Kidney tubule cell (primary cell): Measurements from ENCODE around the gene POU2AF1.
"Not testable (repeated sequence)": the region's sequence is repeated elsewhere in the genome, so short reads cannot be mapped to it uniquely, and the experiment has no call there.

Source experiments
- DNase-seq: peaks from one replicate; pipeline ENCODE4 v3.0.0-alpha.2; 2018; ENCODE audit warnings: low spot score

Gene POU2AF1

DNA sequence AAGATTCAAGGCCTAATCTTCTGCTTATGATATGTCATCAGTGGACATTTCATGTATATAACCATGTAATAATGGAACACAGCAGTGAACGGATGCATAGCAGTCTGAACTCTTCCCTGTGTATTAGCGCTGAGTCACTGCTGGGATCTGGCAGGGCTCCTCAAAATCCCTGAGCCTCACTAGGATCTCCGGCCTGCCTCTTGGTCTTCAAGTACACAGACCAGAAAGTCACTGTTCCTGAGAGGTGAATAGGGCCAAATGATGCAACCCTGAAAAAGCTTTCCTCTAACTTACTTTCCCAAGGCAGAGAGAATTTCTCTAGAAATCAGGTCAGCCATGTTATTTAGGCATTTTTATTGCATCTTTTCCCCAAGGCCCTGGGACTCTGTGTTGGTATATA is 35.0 kb downstream of the POU2AF1 start:
- DNase-seq: no peak

DNA sequence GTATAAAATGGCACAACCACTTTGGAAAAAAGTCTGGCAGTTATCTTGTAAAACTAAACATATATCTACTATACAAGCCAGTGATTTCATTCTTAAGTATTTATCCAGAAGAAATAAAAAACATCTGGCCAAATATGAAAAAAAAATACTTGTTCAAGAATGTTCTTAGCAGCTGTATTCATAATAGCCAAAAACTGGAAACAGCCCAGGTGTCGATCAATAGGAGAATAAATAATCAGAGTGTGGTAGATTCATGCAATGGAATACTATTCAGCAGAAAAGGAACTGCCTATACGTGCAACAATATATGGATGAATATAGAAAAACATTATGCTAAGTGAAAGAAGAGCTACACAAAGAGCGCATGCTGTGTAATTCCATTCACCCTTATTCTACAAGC is 36.7 kb downstream of the POU2AF1 start:
- no peak for DNase-seq

DNA sequence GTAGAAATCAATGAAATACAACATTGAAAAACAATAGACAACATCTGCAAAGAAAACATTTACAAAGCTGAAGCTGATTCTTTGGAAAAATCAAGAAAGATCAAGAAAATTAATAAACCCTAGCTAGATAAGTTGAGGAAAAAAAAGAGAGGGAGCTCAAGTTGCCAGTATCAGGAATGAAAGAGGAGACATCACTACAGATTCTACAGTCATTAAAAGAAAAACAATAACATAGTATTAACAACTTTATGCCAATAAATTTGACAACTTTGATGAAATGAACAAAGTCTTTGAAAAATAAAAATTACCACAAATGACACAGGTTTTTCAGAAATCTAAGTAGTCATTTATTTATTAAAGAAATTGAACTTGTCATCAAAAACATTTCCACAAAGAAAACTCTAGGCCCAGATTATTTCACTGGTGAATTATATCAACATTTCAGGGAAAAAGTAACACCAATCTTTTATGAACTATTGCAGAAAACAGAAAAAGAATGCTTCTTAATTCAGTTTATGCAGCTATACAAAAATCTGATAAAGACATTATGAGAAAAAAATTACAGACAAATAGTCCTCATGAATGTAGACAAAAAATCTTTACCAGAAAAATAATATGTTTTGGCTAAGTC is 39.2 kb downstream of the POU2AF1 start:
- DNase-seq: no peak

DNA sequence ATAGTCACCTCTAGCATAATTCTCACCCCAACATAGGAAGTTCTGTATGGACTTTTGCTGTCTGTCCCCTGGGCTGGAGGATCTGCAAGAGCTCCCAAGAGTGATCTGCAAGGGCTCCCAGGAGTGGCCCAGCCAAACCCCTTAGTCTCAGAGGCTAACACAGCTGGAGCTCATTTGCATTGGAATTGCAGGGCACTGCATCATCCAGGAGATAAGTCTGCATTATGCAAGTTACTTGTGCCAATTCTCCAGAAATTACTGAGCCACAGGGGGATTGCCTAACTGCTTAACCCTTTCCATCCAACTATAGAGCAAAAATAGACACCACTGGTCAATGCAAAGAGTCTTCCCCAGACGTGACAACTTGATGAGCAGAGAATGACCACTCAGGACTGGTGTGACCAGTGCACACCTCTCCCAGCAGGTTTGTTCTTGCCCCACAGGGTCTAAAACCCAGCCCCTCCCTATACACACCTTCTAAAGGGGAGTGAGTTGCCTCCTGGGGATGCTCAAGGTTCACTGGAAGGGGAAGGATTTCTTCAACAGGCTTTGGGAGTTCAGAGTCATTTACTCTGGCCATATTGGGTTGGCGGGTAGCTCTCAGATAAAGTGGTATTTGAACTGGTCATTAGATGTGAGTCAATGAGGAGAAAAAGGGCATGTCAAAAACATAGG is 42.4 kb downstream of the POU2AF1 start:
- DNase-seq: no peak

DNA sequence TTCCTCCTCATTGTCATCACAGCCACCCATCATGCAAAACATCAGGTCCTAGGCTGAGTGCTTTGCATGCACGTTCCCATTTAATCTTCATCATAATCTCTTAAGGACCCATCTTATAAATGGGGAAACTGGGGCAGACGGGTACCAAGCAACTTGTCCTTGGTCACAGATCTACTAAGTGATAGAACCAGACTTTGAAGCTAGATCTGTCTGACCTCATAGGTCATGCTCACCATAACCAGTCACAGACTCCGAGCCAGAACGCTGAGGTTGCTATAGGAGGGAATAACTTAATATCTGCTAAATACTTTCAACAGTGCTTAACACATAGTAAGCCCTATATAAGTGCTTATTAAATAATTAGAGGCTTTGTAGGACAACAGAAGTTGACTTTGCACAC is 43.0 kb downstream of the POU2AF1 start:
- DNase-seq: no peak

DNA sequence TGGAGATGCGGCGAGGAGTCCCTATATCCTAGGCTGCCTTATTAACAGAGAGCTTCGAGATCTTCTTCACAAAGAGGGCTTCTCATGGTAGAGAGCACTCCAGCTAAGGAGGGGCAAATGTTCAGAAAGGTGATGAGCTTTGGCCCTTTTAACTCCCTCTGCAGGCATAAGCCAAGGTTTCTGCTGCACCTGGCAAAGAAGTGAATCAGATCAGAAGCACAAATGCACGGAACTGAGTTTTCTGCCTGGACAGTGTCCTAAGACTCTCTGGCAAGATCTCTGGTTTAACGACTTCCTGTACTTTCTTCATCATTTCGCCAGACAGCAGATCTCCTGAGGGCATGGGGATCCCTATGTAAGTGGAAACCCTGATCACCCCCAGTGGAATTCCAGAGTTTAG is 43.5 kb downstream of the POU2AF1 start:
- DNase-seq: no peak

DNA sequence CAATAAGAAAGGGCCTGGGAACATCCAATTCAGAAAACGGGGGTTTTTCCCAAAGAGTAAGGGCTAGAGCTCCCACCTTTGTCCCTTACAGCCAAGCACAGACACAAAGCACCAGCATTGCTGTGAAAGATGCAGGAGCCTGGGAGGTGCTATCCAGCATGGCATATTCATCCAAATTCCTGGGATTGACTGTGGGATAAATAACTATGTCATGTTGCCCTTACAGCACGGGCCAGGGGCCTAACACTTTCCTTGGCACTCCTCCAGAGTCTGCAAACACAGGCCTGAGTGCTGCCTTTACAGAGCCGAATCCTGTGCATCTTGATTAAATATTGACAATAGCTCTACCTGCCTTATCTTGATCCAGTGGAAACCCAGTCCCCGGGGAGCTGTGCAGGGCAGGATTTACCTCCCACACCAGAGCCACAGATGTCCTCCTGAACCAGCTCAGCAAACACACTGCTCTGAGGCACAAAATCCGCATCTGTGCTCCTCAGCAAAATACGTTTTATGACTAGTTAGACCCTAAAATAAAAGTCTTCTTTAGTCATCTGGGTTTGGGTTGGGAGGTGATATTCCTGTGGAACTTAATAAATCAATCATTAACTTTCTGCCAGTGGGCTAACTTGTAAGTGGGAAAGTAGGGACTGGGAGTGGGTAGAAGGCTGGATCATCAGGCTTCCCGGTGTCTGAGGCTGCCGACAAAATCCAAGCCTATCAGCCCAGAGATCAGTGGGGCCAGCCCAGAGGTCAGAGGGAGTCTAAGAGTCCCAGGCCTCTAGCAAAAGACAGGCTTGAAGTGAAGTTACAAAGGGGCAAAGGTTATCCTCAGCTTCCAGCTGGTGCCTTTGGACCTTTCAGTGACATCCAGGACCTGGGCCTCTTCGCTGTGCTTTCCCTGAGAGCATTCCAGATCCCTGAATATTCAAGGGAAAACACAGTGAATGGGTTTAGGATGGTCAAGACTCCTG is 44.3 kb downstream of the POU2AF1 start:
- peak; percentile 28 for DNase-seq

DNA sequence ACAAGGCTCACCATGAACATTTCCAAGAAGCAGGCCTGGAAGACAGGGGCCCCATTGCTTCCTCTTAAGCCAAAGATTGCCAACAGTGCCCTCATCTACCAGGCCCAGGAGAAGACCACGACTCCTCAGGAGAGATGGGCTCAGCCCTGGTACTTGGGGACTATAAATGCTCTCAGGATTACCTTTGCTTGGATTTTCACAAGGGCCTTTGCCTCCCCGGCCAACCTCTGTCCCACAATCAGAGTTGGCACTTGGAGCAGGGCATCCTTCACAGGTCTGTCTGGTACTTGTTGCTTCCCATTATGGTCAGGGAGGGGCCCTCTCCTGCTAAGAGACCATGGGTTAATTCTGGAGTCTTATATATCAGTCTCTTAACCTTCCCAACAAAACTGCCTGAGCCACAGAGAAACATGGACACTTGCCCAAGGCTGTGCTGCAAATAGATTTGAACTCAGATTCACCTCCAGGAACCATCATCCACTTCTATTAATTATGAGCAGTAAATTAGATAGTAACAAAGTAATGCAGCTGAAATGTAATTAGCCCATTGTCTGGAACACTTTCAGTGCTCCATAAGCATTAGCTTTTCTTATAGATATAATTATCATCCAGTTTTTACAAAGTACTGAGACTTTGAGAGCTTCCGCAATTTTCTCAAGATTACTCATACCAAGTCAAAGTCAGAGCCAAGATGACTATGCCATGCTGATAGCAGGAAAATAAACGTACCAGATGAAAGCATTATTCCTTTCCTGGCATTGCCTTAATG is 47.2 kb downstream of the POU2AF1 start:
- peak; percentile 25 for DNase-seq

DNA sequence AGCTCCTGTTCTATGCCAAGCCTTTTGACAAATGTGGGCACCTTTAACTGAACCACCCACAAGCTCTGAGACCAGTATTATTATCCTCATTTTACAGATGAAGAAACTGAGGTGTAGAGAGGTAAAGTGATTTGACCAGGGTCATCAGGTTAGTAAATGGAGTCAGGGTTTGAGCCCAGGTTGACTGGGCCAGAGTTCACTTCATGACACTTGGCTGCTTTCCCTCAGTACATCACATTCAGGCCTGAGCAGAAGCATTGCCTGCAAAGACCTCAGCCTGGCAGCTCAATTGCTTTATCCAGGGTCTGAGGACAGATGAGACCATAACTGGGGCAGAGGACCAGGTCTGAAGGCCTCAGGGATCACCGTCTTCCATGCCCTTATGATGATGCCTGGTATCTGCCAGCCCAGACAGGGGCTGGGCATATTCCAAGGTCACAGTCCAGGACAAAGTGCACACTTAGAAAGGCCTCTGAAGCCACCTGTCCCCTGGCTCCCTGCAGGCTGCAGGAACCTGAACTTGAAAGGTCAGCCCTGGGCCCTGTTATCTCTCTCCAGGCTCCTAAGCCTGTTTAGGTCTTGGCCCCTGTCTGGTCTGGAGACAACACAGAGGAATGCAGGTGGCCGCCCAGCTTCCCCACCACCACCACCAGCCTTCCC is 48.7 kb downstream of the POU2AF1 start:
- DNase-seq: no peak

DNA sequence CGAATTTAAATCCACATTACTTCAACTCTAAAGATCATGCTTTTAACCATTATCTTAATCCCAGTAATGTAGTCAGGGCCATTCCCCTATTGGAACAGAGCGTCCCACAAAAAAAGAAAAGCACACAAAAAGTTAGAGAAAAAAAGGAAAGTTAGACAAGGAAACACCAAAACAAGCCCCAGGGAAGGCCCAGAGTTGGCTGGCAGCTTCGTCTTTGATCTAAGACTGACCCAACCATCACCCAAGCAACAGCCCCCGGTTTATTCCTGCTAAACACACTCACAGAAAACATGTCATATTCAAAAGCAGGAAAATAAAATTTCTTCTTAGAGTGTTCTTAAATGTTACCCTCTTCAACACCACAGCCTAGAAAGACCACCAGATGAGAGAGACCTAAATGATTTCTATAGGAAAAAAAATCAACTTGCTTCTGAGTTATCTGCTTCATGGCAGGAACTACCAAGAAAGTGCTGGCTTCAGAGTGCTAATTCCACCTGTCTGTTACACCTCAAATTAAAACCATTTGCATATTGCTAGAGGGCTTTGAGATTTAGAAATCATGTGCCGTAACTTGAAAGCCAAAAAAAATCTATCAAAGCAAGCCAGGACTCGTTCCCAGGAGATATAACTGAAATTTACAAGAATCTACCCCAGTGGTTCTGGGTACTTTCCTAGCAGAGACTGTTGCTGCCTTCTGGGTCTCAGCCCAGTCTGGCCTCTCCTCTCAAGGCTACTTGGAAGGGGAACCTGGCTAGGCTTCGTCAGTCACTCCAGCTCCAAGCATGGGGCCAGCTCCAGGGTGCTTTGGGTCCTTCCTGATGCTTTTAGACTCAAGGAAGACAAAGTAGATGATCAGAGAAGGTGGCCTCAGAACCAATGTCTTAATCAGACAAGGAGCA is 49.5 kb downstream of the POU2AF1 start:
- no peak for DNase-seq

DNA sequence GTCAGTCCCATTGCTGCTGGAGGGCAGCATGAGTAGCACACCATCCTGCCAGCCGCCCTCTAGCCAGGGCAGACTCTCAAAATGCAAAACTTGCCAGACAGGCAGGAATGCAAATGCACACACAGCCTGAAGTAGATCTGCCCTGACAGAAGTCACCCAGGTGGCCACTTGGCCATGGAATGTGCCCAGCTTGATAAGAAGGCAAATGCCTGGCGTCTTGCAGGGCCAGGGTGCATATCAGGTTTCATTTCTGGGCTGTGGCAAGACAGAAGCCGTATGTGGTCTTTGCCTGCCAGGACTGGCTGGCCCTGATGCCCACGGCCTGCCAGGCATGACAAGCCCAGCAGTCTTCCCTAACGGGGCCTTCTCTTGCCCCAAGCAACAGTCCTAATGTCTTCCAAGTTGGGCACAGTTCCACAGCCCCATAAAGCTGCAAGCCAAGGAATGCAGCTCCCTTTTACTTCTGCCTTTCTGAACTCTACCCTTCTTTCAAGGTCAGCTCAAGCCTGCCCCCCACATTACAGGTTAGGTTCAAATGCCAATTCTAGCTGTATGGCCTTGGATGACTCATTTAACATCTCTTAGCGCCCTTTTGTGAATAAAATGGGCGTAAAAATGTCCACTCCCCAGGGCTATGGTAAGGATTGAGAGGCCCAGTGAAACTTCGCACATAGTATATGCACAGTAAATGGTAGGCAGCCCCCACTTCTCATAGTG is 51.0 kb downstream of the POU2AF1 start:
- DNase-seq: peak; percentile 21

DNA sequence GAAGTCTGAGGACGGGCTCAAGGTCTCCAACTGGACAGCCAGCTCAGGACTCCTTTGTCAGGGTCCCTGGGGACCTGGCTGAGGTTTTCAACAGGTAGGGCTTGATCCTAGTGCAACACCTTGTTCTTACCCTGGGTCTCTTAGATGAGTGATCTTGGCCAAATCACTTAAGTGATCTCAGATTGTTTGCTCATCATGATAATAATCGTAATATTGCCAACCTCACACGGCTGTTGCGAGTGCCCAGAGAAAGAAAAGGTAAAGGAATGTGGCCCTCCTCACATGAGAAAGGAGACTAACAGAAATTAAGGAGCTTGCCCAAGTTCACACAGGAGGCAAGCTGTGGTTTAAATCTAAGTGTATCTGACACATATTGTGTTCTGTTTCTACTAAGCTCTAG is 52.3 kb downstream of the POU2AF1 start:
- DNase-seq: no peak

DNA sequence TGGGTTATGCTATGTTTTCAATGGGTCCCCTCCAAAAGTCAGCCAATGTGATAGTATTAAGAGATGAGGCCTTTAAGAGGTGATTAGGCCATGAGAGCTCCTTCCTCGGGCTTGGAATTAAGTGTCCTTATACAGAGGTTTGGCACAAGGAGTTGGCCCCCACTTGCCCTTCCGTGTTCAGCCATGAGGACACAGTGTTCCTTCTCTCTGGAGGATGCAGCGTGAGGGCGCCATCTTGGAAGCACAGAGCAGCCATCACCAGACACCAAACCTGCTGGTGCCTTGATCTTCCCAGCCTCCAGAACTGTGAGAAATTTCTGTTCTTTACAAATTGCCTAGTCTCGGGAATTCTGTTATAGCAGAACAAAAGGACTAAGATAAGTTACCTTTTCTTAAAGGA is 53.8 kb downstream of the POU2AF1 start:
- DNase-seq: no peak

DNA sequence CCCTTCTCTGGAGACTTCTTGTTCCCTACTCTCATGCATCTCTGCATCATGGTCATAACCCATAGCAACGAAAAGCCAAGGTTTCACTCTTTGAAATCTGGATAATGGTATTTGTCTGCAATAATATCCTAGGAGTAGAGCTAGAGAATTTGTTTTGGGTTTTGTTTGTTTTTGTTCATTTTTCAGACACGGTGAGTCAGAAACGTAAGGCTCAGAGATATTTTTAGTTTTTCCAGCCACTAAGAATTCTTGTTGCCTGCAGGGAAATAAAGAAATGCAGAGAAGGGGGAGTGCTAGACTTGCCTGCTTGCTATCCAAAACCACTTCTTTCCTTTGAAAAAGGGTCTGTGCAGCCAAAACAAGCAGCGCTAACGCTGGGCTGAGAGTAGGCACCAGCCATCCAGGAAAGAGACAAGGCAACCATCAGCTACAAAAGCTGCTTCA is 54.8 kb downstream of the POU2AF1 start:
- DNase-seq: no peak

DNA sequence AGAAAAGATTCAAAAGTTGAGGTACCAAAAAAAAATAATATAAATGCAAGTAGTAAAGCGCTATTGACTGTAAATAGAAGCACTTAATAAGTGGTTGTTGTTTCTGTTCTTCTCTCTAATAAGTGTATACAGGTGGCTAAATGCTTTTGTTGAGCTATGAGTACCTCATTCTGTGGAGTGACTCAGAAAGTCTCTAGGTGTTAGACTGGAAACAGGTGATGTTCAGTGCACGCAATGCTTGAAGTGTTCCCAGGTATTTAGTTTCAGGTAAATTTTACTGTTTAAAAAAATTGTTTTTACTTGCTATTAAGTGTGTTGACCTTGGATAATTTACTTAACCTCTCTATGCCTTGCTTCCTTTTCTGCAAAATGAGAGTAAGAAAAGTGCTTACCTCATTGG is 56.5 kb downstream of the POU2AF1 start:
- peak; percentile 45 for DNase-seq

DNA sequence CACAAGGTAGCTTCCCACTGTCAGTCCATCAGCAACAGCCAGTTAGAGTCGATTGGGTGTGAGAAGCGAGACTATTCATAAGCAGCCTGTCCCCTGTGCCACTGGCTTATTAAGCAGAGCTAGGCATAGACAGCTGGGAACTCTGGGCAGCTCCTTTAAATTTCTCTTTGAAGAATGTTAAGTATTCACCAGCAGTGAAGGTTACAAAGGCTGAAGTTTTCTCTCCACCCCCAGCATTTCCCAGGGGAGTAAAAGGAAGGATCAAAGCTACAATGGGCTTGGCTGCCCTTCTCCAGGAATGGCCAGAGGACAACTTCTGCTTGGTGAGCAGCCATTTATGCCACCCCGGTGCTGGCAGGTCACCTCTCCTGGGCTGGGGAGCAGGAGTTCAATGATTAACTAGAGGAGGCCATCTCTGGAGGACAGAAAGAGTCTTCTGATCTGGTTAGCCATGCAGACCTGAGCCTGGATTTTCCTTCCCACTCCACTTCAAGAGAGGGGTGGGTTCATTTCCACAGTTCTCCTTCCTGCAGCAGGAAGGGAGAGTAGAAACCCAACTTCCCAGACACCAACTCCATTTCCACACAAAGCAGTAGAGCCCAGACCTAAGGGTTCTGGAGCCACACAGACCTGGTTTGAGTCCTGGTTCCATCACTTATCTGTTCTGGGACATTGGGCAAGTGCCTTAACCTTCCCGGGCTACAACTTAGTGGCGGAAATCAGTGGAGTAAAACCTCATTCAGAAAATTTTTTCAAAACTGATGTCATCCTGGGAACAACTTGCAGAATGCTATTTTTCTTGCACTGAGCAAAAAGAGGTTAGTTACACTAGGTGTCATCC is 58.1 kb downstream of the POU2AF1 start:
- no peak for DNase-seq

DNA sequence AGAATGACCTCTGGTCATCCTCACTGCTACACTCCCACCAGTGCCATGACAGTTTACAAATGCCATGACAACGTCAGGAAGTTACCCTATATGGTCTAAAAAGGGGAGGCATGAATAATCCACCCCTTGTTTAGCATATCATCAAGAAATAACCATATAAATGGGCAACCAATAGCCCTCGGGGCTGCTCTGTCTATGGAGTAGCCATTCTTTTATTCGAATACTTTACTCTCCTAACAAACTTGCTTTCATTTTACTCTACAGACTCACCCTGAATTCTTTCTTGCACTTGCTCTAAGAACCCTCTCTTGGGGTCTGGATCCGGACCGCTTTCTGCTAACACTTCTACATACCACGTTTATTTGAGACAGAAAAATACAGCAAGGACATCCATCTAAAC is 58.9 kb downstream of the POU2AF1 start:
- not testable (repeated sequence) for DNase-seq

DNA sequence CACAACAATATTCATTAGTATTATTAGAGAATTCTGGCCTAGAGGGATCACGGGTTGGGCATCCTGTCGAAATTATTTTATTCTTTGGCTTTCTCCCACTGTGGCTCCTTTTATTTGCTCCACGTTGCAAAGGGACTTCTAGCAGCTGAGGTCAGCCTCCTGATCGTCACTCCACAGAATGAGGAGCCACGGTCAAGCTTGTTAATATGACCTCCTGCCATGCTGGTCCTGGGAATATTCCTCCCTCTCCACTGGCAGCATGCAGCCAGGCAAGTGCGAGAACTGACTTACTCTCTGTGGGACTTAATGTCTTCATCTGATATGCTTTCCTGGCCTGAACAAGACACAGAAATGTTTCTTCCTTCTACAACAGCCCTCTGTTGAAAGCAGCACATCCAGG is 59.8 kb downstream of the POU2AF1 start:
- no peak for DNase-seq

DNA sequence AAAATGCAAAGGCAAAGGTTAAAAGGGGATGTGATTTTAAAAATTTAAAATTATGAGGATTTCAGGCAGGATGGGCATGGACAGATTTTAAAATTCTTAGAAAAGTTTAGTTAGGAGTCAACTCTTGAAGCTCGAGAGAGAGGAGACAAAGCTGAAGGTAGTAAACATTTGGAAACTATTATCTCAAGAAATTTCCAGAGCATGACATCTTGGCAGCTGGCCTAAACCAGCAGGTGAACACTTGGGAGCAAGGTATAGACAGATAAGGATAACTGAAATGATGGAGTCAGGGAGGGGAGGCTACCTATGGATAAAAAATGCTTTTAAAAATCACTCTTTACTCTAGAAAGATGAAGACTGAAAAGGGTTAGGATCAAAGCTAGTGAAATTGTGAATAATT is 67.0 kb downstream of the POU2AF1 start:
- no peak for DNase-seq
